Keratinocyte (primary cell): ENCODE results near the gene COPG2.

Source experiments
- EZH2 ChIP-seq: IDR thresholded peaks from one replicate; pipeline ENCODE4 v1.6.1; 2012; ENCODE audit warnings: inconsistent platforms, mild to moderate bottlenecking, low read length, moderate library complexity
- TF ChIP-seq, protein P1 (sequence below), 3 experiments: IDR thresholded peaks in 1 of 3; conservative IDR thresholded peaks in 1 of 3; optimal IDR thresholded peaks in 1 of 3; 2 replicates in 2 of 3; 3 replicates in 1 of 3; pipeline versions ENCODE3 to v1.5.1; 2011; ENCODE audit warnings: low read length in 3 of 3, mild to moderate bottlenecking in 3 of 3, moderate library complexity in 2 of 3, control low read depth in 1 of 3, inconsistent platforms in 1 of 3; ENCODE audit not compliant: insufficient read depth in 2 of 3; ENCODE audit errors: extremely low read depth in 1 of 3

DNA sequence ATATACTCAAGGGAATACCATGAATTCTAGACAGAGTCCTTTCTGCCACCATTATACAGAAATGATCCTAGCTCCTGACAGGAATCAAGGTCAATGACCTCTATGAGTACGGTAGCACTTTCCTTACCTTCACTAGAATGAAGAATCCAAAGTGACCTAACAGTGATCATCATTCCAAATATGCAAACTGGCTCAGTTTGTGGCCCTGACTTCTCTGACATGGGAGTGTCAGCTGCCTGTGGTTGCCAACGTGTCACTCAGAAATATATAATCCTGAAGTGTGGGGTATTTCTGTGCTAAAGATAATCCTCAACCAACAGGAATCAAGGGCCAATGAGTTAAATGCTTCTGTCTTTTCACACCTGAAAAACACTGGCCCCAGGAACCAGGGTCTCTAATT is 45.7 kb downstream of the COPG2 start:
- TF ChIP-seq, protein P1, sequence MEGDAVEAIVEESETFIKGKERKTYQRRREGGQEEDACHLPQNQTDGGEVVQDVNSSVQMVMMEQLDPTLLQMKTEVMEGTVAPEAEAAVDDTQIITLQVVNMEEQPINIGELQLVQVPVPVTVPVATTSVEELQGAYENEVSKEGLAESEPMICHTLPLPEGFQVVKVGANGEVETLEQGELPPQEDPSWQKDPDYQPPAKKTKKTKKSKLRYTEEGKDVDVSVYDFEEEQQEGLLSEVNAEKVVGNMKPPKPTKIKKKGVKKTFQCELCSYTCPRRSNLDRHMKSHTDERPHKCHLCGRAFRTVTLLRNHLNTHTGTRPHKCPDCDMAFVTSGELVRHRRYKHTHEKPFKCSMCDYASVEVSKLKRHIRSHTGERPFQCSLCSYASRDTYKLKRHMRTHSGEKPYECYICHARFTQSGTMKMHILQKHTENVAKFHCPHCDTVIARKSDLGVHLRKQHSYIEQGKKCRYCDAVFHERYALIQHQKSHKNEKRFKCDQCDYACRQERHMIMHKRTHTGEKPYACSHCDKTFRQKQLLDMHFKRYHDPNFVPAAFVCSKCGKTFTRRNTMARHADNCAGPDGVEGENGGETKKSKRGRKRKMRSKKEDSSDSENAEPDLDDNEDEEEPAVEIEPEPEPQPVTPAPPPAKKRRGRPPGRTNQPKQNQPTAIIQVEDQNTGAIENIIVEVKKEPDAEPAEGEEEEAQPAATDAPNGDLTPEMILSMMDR (optimal IDR thresholded peaks at IDR 0.05 in 1 of 3, IDR thresholded peaks at IDR 0.05 in 1 of 3, conservative IDR thresholded peaks at IDR 0.05 in 1 of 3; ENCODE audit: extremely low read depth in 1 of 3, insufficient read depth in 2 of 3, low read length in 3 of 3) = no peak
- no peak for TF ChIP-seq EZH2
